Calu3 (cell line): ENCODE measurements around the gene TAS2R19. TPM values are rescaled to one million over a fixed set of nuclear protein-coding genes. Genes with fewer than 3 reads are reported as not detected.

Source experiments
- BruUV-seq: library from RNA; stranded (reverse); fragments of 400-500 nt; replicated peaks from 2 replicates; lab custom pipeline; 2021; lab: Mats Ljungman, UMichigan
- CTCF ChIA-PET: fragments of 300-600 bp; sonication (Branson Sonifier 250); formaldehyde crosslinking; loops from one replicate; lab custom pipeline; 2022; ENCODE audit warnings: antibody characterized with exemption; lab: Charles Lee
- DNase-seq: peaks from one replicate; pipeline ENCODE4 v3.0.0; 2022
- H3K27ac Mint-ChIP-seq: one replicate; pipeline ENCODE4 v1.8.0; 2022; ENCODE audit warnings: mixed read lengths; ENCODE audit not compliant: unreplicated experiment
- H3K27me3 Mint-ChIP-seq: one replicate; pipeline ENCODE4 v1.8.0; 2022; ENCODE audit warnings: mixed read lengths; ENCODE audit not compliant: unreplicated experiment
- H3K36me3 Mint-ChIP-seq: one replicate; pipeline ENCODE4 v1.8.0; 2022; ENCODE audit warnings: mild to moderate bottlenecking, moderate library complexity, mixed read lengths; ENCODE audit not compliant: insufficient read depth, unreplicated experiment
- H3K4me1 Mint-ChIP-seq: one replicate; pipeline ENCODE4 v1.8.0; 2022; ENCODE audit warnings: mild to moderate bottlenecking, low read depth, mixed read lengths; ENCODE audit not compliant: unreplicated experiment
- H3K4me3 Mint-ChIP-seq: one replicate; pipeline ENCODE4 v1.8.0; 2022; ENCODE audit warnings: mild to moderate bottlenecking, low read depth, moderate library complexity, mixed read lengths; ENCODE audit not compliant: unreplicated experiment
- H3K9me3 Mint-ChIP-seq: one replicate; pipeline ENCODE4 v1.8.0; 2022; ENCODE audit warnings: low read depth, mixed read lengths; ENCODE audit not compliant: unreplicated experiment
- CTCF ChIP-seq: fragments of 200-600 bp; IDR thresholded peaks from one replicate; pipeline ENCODE4 v1.8.0; 2022; ENCODE audit warnings: antibody characterized with exemption; ENCODE audit not compliant: unreplicated experiment
- intact Hi-C: fragments of 100-400 bp; cut with micrococcal nuclease; formaldehyde crosslinking; loops from one replicate; pipeline ENCODE4 v1.10.0; 2022; ENCODE audit not compliant: unreplicated experiment
- total RNA-seq: library from RNA; stranded (reverse); gene quantifications from 2 replicates; pipeline ENCODE4 v1.2.3, GENCODE V29; 2022

Gene TAS2R19
- total RNA-seq, 1 experiment from 2014 or later, result 3.2 TPM

- no peaks in the 10 kb centered on the region for H3K36me3 Mint-ChIP-seq
- peak within 1 kb of the TSS; percentile 52 for H3K27ac Mint-ChIP-seq
- CTCF ChIA-PET, result no interaction called here
- BruUV-seq, result no TSS peak
- H3K4me3 Mint-ChIP-seq, result no peak within 1 kb of the TSS
- H3K9me3 Mint-ChIP-seq, result no peaks in the 10 kb centered on the region
- no peaks in the 10 kb centered on the region for H3K4me1 Mint-ChIP-seq
- intact Hi-C loops, result no loop called here
- no peak for TF ChIP-seq CTCF
- H3K27me3 Mint-ChIP-seq, result no peaks in the 10 kb centered on the region
- no peak for DNase-seq
These were observed 35.6 kb downstream of the TAS2R19 start, which contains the start of gene TAS2R50 for GRCh38 chr12:10986812-10987211. Gene TAS2R50 (minus strand): TSS chr12:10986912. CDS start chr12:10986860, 52 bp downstream.

DNA sequence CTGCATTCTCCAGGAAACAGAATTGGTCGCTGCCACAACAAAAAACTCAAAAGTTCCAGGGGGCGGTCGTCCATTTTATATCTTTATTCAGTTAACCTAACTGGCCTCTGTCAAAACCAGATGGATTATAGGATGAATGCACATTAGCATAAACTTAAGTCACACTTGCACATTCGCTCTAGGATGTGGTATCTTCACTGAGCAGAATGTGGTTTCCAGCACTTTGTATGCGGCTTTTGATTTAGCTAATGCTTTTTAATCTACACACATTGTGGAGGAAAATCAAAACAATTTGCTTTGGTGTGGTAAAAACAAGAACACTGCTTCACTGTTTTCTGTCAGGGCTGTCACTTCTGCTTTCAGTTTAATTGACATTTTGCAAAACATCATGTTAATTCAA lies 40.2 kb downstream of the TAS2R19 start:
- intact Hi-C loops, result no loop called here
- BruUV-seq, result no TSS peak
- Mint-ChIP-seq H3K9me3 (no peaks in the 10 kb centered on the region), H3K36me3 (no peaks in the 10 kb centered on the region), H3K27me3 (no peaks in the 10 kb centered on the region), H3K4me1 (no peaks in the 10 kb centered on the region), H3K4me3 (no peak overlapping the region), H3K27ac (no peak overlapping the region)
- CTCF ChIA-PET, result no interaction called here
- no peak for TF ChIP-seq CTCF
- no peak for DNase-seq

- no peak overlapping the region for H3K4me3 Mint-ChIP-seq
- no peak for TF ChIP-seq CTCF
- intact Hi-C loops, result no loop called here
- no peaks in the 10 kb centered on the region for H3K36me3 Mint-ChIP-seq
- no TSS peak for BruUV-seq
- no peaks in the 10 kb centered on the region for H3K9me3 Mint-ChIP-seq
- H3K27ac Mint-ChIP-seq, result no peak overlapping the region
- no peaks in the 10 kb centered on the region for H3K4me1 Mint-ChIP-seq
- DNase-seq, result no peak
- no peaks in the 10 kb centered on the region for H3K27me3 Mint-ChIP-seq
- CTCF ChIA-PET, result no interaction called here
These were observed 47.5 kb downstream of the TAS2R19 start for GRCh38 chr12:10974965-10975364.

Other genes starting within 250 kb of the TAS2R19 start
- not detected in 2 replicates for gene TAS2R7, start 220.0 kb downstream of the TAS2R19 start, total RNA-seq
- not detected in 2 replicates for gene TAS2R8, start 215.3 kb downstream of the TAS2R19 start, total RNA-seq
- not detected in 2 replicates for gene TAS2R9, start 212.5 kb downstream of the TAS2R19 start, total RNA-seq
- 1.5 and 1.7 TPM in 2 replicates for gene TAS2R10, start 196.3 kb downstream of the TAS2R19 start, total RNA-seq
- 3.1 and 4.7 TPM in 2 replicates for gene PRR4, start 173.1 kb downstream of the TAS2R19 start, total RNA-seq
- 12.4 and 21.9 TPM in 2 replicates for gene PRH1, start 138.4 kb downstream of the TAS2R19 start, total RNA-seq
- 1.8 and 2.5 TPM in 2 replicates for gene TAS2R13, start 113.1 kb downstream of the TAS2R19 start, total RNA-seq
- not detected in 2 replicates for gene PRH2, start 93.4 kb downstream of the TAS2R19 start, total RNA-seq
- 2.9 TPM in 2 replicates for gene TAS2R14, start 83.4 kb downstream of the TAS2R19 start, total RNA-seq
- gene TAS2R50, start 35.7 kb downstream of the TAS2R19 start, total RNA-seq, result 1.8 TPM in 2 replicates
- gene TAS2R20, start 24.3 kb downstream of the TAS2R19 start, total RNA-seq, result 2.4 and 3.3 TPM in 2 replicates
- gene TAS2R31, start 8.8 kb upstream of the TAS2R19 start, total RNA-seq, result 3.6 and 4.1 TPM in 2 replicates
- gene TAS2R46, start 39.7 kb upstream of the TAS2R19 start, total RNA-seq, result 1.1 and 2.2 TPM in 2 replicates
- gene TAS2R43, start 69.7 kb upstream of the TAS2R19 start, total RNA-seq, result 1.7 and 1.8 TPM in 2 replicates
- gene TAS2R30, start 112.0 kb upstream of the TAS2R19 start, total RNA-seq, result 2.8 and 3.5 TPM in 2 replicates
- 9.7 and 11.0 TPM in 2 replicates for gene SMIM10L1, start 148.6 kb upstream of the TAS2R19 start, total RNA-seq
- not detected in 2 replicates for gene TAS2R42, start 164.3 kb upstream of the TAS2R19 start, total RNA-seq
- gene PRB3, start 247.1 kb upstream of the TAS2R19 start, total RNA-seq, result not detected in 2 replicates